HG03354 (cell line): ENCODE measurements around the gene TRIM40.

Experiments
- ATAC-seq: cut with Tn5 transposase; IDR thresholded peaks from one replicate; pipeline ENCODE4 v1.9.1; 2021; ENCODE audit warnings: mild to moderate bottlenecking; ENCODE audit not compliant: unreplicated experiment, poor library complexity, severe bottlenecking

TRIM40 gene

GRCh38 chr6:30135757-30136156, at the start of gene TRIM40:
TRIM40 (plus strand) TSS chr6:30136140; CDS start chr6:30137037, 897 bp downstream.
- no peak for ATAC-seq

- ATAC-seq, result no peak
Measured at GRCh38 chr6:30087876-30088275, 48.1 kb upstream of the TRIM40 start.

GRCh38 chr6:30091577-30092381, 44.2 kb upstream of the TRIM40 start:
- no peak for ATAC-seq

GRCh38 chr6:30092852-30093543, 42.9 kb upstream of the TRIM40 start:
- ATAC-seq, result no peak

GRCh38 chr6:30093951-30094661, 41.8 kb upstream of the TRIM40 start:
- no peak for ATAC-seq

GRCh38 chr6:30096829-30097228, 39.1 kb upstream of the TRIM40 start:
- no peak for ATAC-seq

GRCh38 chr6:30097902-30098768, 37.8 kb upstream of the TRIM40 start:
- ATAC-seq, result no peak

- ATAC-seq, result no peak
Measured at GRCh38 chr6:30100154-30100553, 35.8 kb upstream of the TRIM40 start.

- ATAC-seq, result no peak
Measured at GRCh38 chr6:30100585-30101443, 35.1 kb upstream of the TRIM40 start.

- peak; percentile 72 for ATAC-seq
Measured at GRCh38 chr6:30101444-30102413, 34.2 kb upstream of the TRIM40 start.

- ATAC-seq, result no peak
Measured at GRCh38 chr6:30102414-30102969, 33.4 kb upstream of the TRIM40 start.

GRCh38 chr6:30102970-30103871, 32.7 kb upstream of the TRIM40 start:
- peak; percentile 63 for ATAC-seq

GRCh38 chr6:30103872-30104179, 32.1 kb upstream of the TRIM40 start:
- no peak for ATAC-seq

GRCh38 chr6:30104661-30105060, 31.3 kb upstream of the TRIM40 start:
- ATAC-seq, result no peak

GRCh38 chr6:30111266-30111856, 24.6 kb upstream of the TRIM40 start:
- ATAC-seq, result no peak

- ATAC-seq, result no peak
Measured at GRCh38 chr6:30112402-30112994, 23.4 kb upstream of the TRIM40 start.
